ELR (cell line): ENCODE data around the gene AJUBA.

Source experiments
- DNase-seq: peaks from one replicate; pipeline ENCODE4 v3.0.0-alpha.2; 2015; ENCODE audit warnings: low read depth

AJUBA gene

DNA sequence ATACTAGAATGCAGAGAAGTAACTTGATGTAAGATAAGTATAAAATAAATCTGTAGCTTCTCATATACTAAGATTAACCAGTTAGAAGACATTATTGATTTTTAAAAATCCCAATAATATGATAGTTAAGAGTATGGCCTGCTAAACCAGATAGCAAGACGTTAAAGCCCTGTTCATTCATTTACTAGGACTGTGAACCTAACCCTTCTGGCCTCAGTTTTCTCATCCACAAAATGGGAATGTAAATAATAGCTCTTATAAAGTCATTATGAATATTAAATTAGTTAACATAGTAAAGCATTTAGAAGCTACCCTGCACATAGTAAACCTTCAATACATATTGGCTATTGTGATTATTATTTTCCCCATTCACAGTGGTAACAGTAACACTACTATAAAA lies 47.2 kb downstream of the AJUBA start:
- no peak for DNase-seq

DNA sequence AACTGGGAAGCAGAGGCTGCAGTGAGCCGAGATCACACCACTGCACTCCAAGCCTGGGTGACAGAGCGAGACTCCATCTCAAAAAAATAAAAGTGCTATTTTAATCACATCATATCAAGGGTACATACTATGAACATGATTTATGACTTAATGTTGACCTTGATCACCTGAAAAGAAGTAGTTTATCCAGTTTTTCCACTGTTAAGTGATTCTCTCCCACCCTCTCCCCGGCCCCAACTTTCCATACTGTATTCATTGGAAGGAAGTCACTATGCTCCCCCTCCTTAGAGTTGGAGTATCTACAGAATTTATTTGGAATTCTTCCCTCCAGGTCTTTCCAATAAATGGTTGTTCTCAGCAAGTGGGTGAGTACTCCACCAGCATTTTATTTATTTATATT lies 50.2 kb downstream of the AJUBA start:
- DNase-seq = no peak

DNA sequence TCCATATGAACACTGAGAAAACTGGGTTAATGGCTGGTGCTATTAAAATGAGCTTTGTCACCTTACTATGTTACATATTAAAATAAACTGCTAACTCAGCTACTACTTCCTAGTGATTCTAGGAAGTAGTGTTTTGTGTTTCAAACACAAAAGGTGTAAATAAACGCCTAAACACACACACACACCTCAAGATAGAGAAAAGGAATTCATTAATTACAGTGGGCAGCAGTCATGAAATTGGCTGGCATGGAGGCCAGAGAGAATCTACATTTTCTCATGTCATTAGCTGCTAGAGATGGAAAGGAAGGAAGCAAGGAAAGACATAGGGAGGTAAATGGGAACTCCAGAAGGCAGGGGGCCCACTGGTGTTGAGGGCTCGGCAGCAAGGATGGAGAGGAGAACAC lies 52.4 kb downstream of the AJUBA start:
- DNase-seq = no peak

DNA sequence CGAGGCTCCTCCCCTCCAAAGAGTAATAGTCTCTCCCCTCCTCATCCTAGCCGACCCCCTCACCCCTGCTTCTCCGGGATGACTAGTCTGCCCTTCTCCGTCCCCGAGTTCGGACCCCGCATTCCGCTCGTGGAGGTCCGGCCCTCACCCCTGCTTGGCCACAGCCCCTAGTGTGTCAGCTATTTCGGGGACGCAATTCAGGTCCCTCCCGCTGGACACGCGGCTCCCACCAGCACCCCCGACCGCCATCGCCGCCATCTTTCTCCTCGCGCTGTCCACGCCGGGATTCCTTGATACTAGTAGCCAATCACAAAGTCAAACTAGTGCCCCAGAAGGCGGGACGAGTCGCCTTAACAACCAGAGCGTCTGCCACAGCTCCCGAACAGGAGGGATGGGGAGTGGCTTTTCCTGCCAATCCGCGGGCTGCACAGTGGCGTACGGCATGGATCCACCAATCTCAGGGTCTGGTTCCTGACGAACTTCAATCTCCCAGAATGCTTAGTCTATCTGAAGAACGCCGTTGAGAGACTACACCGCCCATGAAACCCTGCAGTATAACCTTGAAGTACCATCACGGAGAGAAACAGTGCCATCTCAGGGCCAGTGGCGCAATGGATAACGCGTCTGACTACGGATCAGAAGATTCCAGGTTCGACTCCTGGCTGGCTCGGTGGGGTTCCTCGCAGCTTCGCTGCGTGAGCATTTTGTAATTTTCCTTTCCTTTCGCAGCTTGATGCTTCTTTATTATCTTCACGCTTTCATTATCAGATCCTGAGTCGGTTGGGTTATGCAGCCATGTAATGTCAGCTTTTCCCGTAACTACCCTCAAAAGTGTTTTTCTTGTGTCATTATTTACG lies 53.0 kb downstream of the AJUBA start, which contains the start of gene PRMT5:
PRMT5 (minus strand) TSS at position 273 of the 857 bp plus-strand sequence; CDS start at position 258, 15 bp downstream.
- peak; percentile 99 for DNase-seq

DNA sequence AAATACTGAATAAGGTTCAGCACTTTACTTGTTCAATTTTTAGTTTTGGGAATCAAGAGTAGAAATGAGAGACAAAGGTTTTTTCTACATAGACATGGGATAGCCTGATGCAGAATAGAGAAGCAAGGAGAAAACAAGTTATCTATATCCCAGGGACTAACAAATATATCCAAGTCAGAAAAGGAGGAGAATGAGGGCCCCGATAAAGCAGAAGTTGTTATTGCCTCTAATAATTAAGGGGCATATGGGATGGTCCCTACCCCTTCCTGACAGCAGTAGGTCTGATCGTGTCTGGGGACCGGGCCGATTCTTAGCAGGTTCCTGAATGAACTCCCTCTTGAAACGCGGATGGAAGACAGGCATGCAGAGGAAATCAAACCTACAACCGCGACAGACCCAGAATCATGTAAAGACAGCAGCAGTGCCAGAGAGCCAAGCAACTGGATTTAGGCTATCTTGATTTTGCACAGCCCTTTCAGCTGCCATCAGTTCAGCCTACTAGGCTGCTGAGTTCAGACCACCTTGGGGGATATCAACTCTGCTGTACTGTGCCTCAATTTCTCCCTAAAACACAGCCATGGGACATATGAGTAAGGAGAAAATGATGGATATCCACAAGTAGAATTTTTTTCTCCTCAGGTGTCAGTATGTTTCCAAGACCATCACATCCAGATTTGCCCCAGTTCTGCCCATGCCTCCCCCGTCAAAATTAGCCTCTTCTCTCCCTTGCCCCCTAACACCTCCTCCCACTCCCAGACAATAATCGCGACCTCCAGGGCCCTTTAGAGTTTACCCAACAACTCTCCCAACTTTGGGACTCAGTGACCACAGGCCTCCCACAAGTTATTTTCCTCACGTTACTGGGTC lies 53.9 kb downstream of the AJUBA start:
- DNase-seq = no peak

DNA sequence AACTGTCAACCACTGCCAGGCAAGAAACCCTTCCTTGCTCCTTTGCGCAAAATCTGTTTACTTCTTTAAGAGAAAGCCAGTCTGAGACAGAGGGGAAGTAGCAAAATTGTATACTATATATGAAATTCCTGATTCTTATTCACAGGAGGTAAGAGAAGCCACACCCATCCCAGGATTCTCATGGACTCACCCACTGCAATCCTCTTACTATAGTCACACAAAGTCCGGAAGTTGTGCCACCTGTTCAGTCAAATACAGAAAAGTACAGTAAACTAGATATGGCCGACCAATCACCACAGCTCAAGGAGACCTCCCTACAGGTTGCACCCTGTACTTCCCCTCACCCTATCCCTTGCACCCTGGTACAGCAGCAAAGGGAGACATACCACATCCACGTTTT lies 56.0 kb downstream of the AJUBA start:
- DNase-seq = peak; percentile 81

DNA sequence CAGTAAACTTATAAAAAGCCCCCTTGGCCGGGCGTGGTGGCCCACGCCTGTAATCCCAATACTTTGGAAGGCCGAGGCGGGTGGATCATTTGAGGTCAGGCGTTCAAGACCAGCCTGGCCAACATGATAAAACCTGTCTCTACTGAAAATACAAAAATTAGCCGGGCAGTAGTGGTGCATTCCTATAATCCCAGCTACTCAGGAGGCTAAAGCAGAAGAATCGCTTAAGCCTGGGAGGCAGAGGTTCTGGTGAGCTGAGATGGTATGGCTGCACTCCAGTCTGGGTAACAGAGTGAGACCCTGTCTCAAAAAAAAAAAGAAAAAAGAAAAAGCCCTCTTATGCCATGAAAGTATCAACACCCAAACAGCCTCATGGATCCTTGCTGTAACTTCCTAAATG lies 56.8 kb downstream of the AJUBA start:
- DNase-seq = no peak

DNA sequence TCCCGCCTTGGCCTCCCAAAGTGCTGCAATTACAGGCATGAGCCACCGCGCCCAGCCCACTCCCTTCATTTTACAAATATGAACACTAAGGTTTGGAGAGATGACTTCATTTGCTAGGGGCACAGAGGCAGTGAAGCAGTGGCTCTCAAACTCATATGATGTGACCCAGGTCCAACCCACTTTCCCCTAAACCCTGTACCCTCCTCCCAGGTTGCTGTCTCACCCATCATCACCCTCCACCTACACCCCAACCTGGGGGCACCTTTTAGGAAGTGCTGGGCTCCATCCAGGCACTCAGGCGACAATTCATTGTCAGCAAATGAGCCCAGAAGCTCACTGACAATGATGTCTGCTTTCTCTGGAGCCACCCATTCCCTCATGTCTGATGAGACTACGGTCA lies 58.6 kb downstream of the AJUBA start:
- DNase-seq = no peak

DNA sequence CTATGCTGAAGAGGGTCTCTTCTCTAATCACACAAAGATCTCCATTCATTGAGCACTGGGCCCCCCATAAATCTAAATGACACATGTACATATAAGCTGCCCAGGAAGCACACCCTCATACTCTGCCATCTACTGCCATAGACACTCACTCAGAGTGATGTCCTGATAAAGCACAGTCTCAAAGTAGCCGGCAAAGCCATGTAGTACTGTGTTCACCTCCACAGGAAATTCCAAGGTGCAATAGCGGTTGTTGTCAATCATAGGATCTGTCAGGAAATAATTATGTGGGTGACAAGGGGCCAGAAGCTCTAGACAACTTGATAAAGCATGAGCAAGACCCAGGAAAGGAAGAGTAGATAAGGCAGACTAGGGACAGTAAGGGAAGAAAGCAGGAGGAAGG lies 60.1 kb downstream of the AJUBA start:
- no peak for DNase-seq
